HG03460 (cell line): Measurements from ENCODE around the gene TMEM271.
"Not testable (repeated sequence)": the region's sequence is repeated elsewhere in the genome, so short reads cannot be mapped to it uniquely, and the experiment has no call there.

Experiments
- ATAC-seq: cut with Tn5 transposase; IDR thresholded peaks from one replicate; pipeline ENCODE4 v1.9.1; 2021; ENCODE audit not compliant: unreplicated experiment

TMEM271 gene

DNA sequence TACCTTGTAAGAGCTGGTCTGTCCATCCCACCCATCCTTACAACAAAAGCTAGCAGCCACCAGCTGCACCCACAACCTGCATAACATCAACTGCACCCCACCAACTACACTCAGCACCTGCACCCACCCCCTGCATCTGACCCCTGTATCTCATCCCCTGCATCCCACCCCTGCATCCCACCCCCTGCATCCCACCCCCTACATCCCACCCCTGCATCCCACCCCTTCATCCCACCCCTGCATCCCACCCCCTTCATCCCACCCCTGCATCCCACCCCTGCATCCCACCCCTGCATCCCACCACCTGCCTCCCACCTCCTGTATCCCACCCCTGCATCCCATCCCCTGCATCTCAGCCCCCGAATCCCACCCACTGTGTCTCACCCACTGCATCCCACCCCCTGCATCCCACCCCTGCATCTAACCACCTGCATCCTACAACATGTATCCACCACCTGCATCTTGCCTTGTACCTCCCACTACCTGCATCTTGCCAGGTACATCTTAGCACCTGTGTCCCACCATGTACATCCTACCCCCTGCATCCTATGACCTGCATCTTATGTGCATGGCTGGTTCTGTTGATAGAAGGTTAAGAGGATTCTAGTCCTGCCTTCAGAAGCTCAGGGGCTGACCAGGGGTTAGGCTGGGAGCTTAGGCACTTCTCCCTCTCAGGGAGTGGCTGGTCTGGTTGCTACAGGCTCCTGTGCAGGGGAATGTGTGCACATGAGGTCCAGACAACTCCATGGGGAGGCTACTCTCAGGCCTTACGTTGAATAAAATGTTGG, 9.4 kb downstream of the TMEM271 start:
- no peak for ATAC-seq

DNA sequence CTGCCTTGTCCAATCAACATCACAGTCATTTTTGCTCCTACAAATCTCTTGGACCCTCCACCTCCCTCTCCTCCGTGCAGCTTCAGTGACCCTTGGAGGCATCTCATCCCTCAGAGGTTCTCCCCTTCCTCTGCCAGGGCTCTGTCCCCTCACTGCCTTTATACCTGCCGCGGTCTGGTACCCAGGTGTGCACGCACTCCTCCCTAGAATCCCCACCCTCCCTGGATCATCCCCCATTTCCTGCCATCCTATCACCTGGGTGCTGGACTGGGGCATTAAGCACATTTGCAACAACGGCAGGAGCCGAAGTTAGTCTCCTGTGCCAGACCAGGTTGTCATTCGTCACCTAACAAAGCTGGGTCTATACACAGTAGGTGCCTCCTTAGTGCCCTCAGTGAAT, 10.1 kb downstream of the TMEM271 start:
- no peak for ATAC-seq

DNA sequence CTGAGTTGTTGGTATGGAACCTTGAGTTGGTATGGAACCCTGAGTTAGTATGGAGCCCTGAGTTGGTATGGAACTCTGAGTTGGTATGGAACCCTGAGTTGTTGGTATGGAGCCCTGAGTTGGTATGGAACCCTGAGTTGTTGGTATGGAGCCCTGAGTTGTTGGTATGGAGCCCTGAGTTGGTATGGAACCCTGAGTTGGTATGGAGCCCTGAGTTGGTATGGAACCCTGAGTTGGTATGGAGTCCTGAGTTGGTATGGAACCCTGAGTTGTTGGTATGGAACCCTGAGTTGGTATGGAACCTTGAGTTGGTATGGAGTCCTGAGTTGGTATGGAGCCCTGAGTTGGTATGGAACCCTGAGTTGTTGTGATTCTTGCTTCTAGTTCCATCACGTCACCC, 10.5 kb downstream of the TMEM271 start:
- ATAC-seq, result not testable (repeated sequence)

DNA sequence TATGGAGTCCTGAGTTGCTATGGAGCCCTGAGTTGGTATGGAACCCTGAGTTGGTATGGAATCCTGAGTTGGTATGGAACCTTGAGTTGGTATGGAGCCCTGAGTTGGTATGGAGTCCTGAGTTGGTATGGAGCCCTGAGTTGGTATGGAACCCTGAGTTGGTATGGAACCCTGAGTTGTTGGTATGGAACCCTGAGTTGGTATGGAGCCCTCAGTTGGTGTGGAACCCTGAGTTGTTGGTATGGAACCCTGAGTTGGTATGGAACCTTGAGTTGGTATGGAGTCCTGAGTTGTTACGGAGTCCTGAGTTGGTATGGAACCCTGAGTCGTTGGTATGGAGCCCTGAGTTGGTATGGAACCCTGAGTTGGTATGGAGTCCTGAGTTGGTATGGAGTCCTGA, 13.6 kb downstream of the TMEM271 start:
- not testable (repeated sequence) for ATAC-seq

DNA sequence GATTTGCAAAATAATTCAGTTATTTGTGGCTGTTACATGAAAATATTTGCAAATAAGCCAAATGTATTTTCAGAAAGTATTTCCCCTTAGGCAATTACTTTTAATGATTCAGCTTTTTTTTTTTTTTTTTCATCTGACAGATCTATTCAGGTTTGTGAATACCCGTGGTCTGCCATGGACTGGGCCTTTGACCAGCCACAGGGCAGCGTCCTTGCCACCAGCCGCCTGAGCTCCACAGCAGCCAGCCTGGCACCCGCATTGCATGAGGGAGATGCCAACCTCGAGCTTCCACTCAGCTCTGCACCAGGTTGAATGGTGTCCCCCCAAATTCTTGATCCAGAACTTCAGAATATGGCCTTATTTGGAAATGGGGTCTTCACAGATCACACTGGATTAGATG, 14.7 kb downstream of the TMEM271 start:
- ATAC-seq, result no peak

DNA sequence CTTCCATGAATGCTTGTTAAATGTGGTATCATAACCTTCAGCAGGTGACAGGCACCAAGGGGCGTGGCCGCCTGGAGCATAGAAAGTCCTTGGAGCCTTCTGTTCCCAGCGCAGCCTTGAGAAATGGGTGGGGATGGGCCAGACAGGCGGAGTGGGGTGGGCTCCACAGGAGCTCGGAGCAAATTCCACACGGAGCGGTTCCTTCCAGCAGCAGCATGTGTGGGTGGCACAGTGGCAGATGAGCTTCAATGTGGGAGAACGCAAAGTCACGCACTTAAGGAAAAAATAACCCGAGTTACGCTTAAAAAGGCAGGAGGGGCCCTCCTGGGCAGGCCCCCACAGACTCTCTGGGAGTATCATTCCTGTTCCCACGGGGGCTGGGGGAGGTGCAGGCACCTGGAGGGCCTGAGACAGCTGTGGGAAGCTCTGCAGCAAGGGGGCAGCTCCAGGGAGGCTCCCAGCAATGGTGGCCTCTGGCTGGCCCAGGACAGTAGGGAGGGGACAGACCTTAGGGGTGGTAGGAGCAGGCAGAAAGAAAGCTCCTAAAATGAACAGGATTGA, 15.3 kb downstream of the TMEM271 start:
- no peak for ATAC-seq

DNA sequence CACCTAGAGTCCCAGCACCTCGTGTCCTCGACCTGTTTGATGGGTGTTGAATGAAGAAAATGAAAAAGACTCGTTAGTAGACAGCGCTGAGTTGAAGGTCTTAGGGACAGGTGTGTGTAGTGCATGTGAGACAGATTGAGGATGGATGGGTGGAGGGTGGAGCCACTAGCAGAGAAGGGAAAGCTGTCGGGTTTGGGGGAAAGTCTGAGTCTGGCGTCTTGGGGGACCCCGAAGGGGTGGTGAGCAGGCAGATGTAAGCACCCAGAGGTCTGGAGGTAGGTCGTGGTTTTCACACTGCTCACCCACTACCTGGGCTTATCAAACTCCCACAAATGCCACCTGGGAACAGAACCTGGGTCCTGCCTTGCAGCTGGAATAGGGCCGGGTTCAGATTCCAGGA, 16.0 kb downstream of the TMEM271 start:
- ATAC-seq, result no peak

DNA sequence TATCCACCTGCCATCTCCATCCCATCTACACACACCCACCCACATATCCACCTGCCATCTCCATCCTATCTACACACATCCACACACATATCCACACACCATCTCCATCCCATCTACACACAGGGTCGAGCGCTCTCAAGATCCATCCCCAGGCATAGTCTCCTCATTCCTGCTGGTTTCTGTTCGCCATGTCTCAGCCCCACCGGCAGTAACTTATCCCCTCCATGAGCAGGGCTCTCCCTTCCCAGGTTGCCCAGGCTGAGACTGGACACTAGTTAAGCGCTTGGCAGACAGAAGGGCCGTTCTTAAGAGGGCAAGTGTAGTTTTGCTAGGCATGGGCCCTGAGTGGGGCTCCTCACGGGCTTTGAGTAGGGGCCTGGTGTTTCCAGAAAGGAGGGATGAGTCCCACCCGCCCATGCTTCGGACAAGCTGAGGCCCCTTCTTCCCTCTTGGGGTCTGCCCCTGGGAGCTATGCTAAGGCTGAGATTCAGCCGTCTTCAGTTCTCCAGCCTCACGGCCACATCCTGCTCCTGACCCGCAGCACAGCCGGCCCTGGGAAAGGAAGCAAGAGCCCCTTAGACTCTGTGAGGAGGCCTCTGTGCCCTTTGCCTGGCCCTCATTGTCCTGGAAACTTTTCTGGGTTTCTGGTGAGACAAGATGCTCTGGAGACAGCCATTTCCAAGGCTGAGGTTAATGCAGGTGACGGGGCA, 20.4 kb downstream of the TMEM271 start:
- no peak for ATAC-seq

DNA sequence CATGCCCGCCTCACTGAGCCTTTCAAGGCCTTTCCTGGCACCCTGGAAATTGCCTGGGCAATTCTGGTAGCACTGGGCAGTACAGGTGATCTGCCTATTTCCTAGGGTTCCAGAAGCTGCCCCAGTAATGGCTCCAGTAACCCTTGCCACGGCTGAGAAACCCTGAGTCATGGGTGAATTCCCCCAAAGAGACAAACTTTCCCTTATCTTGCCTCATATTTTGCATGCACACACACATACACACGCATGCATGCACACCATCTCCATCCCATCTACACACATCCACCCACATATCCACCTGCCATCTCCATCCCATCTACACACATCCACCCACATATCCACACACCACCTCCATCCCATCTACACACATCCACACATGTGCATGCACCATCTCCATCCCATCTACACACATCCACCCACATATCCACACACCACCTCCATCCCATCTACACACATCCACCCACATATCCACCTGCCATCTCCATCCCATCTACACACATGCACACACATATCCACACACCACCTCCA, 21.2 kb downstream of the TMEM271 start:
- not testable (repeated sequence) for ATAC-seq

DNA sequence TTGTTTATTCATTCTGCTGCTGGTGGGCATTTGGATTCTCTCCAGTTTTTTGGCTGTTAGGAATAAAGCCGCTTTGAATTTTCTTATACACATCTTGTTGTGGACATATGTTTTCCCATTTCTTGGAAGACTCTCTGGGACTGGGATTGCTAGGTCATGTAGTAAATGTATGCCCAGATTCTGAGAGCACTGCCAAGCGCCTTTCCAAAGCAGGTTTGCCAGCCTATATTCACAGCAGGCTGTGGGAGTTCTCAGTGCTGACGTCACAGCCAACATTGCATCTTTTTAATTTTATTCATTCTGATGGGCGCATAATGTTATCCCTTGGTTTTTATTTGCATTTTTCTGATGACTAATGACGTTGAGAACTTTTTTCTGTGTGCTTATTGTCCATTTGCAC, 24.1 kb downstream of the TMEM271 start:
- ATAC-seq, result no peak

DNA sequence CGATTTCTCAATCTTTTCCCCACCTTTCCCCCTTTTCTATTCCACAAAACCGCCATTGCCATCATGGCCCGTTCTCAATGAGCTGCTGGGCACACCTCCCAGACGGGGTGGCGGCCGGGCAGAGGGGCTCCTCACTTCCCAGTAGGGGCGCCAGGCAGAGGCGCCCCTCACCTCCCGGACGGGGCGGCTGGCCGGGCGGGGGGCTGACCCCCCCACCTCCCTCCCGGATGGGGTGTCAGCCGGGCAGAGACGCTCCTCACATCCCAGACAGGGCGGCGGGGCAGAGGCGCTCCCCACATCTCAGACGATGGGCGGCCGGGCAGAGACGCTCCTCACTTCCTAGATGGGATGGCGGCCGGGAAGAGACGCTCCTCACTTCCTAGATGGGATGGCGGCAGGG, 25.8 kb downstream of the TMEM271 start:
- ATAC-seq, result not testable (repeated sequence)

DNA sequence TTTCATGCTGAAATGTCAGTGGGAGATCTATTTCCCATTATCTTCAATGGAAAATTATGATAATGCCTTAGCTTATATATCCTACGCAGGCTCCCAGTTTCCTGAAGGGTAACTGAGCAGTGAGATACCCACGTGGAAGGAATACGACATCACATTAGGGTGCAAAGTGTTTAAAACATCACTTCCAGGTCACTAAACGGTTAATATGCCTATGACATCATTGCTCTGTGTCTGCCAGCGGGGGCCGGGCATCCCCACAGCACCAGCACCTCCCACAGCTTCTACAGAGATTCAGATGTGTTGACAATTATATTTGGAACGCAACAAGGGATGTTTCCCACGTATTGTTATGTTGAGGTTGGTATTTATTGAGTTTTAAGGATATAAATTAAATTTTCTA, 27.1 kb downstream of the TMEM271 start:
- no peak for ATAC-seq

DNA sequence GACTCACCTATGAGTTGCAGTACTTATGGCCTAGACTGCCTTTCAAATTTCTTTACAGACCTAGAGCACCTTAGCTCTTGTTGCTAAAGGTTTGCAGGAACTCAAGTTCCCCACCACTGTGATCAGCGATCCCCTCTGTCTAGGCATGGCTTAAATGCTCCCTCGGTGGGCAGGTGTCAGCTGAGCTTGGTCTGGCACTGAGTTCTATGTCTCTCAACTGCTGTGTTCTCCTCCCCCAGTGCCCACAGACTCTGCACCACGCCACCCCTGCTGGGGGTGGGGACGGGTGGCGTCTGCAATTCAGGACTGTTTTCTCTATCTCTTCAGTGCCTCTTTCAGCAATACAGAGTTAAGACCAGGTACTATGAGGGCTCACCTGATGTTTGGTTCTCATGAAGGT, 30.5 kb downstream of the TMEM271 start:
- no peak for ATAC-seq

DNA sequence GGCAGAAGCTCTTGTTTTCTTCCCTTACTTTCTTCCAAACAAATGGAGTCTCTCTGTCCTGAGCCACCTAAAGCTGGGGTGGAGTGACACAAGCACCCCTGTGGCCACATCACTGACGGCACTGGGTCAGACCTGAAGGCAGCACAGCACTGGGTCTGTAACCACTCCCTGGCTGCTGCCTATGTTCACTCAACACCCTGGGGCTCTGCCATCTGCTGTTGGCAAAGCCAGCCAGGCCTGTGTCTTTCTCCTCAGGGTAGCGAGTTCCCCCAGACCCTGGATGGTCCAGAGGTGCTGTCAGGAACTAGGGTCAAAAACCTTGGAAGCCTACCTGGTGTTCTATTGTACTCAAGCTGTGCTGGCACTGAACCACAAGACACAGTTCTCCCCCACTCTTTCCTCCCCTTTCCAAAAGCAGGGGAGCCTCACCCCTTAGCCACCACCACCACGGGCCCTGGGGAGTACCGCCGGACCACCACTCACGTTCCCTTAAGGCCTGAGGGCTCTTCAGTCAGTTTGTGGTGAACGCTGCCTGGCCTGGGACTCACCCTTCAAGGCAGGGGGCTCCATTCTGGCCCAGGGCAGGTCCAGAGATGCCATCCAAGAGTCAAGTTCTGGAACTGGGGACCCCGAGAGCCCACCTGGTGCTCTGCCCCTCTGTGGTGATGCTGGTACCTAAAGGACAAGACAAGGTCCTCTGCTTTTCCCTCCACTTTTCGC, 31.5 kb downstream of the TMEM271 start:
- ATAC-seq, result no peak

DNA sequence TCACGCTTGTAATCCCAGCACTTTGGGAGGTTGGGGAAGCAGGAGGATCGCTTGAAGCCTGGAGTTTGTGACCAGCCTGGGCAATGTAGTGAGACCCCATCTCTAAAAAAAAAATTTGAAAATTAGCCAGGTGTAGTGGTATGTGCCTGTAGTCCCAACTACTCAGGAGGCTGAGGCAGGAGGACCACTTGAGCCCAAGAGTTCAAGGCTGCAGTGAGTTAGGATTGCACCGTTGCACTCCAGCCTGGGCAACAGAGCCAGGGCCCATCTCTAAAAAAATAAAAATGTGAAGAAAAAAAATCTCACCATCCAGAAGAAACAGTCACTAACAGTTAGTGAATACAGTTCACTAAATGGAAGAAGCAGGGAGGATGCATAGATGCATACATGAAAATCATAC, 34.8 kb downstream of the TMEM271 start:
- no peak for ATAC-seq

DNA sequence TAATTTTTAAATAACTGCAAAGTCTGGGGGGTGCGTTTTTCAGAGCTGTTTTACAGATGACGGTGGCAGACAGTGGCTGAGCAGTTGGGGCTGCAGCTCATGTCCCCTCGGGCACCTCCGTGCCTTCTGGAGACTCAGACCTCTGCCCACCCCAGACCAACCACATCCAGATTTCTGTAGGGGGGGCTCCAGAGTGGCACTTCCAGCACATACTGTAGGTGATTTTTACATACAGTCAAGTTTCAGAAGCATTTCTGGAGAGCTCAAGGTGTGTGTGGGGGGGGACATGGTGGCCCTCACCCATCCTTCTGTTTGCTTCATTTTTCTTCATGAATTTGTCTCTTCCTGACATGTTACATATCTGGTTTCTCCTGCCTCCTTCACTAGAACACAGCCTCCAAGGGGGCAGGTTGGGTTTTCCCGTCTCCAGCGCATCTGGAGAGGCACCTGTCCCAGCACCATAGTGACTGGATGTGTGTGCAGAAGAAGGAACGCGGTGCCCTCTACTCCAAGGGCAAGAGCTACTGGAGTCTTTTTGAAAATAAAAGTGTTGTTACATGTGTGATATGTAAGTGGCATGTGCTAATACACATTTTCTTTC, 37.5 kb downstream of the TMEM271 start:
- no peak for ATAC-seq

DNA sequence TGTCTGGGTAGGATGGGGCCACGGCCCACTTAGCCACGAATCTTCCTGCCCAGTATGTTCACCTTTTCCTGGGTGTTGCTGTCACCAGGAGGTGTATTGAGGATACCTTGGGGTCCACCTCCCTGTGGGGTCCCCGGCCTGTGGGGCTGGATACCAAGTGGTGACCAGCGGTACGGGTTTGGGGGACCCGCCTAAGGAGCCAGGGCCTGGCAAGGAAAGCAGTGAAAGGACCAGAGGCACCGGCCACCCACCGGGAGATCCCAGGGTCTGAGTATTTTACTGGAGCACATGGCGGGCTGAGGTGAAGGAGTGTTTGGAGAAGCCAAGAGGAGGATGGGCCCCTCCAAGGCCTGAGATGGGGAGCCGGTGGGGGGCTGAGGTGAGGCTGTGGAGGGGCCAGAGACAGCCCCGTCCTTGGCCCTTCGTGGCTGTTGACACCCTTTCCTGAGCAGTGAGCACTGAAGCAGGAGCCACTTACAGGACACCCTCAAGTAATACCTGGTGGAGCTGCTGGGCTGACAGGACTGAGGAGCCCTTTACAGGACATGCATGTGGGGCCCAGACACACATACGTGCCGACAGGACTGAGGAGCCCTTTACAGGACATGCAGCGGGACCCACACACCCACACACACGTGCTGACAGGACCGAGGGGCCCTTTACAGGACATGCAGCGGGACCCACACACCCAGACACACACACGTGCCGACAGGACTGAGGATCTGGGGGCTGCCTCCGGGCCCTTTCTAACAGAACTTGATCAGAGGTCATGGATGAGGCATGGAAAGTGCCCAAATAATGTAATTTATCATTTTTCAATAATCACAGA, 38.4 kb downstream of the TMEM271 start:
- no peak for ATAC-seq

DNA sequence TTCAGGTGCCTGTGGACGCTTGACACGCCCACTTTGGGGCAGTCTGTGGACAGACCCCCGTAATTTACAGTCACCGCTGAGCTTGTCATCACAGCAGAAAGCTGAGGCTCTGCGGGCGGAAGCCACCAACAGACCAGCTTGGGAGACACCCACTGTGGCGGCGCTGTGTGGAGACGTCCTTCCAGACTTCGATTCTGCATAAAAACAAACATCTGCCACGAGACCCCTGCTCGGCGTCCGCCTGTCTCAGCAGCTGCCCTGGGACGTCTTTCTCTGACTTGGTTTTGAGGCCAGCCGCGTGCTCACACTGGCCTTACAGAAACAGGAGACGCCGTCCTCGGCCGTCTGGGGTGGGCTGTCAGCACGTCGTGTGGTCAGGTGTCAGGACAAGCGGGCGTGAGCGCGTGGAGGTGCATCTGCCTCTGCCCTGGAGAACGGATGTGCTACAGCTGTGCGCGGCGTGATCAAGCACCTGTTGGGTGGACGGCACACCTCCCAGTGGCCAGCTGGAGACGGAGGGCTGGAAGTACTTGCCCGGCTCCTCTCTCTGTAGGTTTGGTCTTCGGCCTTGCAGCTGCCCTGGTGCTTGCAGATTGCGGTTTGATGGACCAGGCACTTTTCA, 39.6 kb downstream of the TMEM271 start:
- no peak for ATAC-seq

DNA sequence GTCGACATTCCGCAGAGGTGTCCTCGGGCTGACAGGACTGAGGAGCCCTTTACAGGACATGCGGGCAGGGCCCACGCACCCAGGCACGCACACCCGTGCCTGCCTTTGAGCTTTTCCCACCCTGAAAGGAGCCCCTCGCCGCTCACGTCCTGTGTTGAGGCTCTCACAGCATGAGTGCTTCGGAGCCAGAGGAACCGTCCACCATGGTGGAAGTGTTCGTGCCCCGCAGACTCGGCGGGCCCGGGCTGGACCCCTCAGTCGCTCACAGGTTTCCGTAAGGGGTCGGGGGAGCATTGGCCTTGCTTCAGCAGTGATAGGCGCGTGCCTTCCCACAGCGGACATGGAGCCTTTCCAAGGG, 40.2 kb downstream of the TMEM271 start:
- ATAC-seq, result no peak
